SH-SY5Y (cell line): ENCODE results near the gene ATP6V0D1.

Source experiments
- GATA2 ChIP-seq: IDR thresholded peaks from 2 replicates; pipeline ENCODE4 v1.6.1; 2011; ENCODE audit warnings: mild to moderate bottlenecking, low read depth, low read length
- GATA3 ChIP-seq: IDR thresholded peaks from 2 replicates; pipeline ENCODE4 v1.6.1; 2011; ENCODE audit warnings: low read depth, mild to moderate bottlenecking, low read length, moderate library complexity

DNA sequence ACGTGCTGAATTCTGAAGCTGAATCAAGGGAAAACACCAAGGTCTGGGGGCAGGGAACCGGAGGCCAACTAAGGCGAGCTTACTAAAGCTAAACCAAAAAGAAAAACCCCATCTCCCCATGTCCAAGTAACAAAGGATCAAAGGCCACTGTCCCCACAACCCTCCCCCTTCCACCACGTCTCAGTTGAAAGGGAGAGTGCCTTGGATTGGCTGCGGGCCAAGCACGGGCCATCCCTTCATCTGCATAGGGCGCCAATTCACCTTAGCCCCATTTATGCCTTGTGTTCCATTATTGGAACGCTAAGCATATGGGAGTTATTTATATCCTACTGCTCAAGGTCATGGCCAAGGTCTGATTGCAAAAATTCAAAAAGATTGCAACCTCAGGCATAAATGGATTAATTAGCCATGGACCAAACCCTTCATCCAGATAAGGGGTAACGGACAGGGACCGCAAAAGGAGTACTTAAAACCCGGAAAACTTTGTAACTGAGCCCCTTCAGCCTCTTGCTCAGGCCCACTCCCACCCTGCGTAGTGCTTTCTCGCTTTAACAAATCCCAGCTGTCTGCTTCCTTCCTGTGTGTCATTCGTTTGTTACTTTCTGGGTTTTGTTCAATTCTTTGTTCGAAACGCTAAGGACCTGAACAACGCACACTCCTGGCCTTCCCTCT is 740 bp upstream of the ATP6V0D1 start:
- TF ChIP-seq GATA2 (no peak), GATA3 (no peak)
